Stimulated activated CD4-positive, alpha-beta T cell treated with anti-CD3 and anti-CD28 coated beads, Interleukin-12 subunit alpha, Interleukin-12 subunit beta, amount 100 ng/mL, for 24 hours (primary cell): Measurements from ENCODE around the gene MKLN1.

Experiments used
- DNase-seq, 2 experiments: peaks; one replicate each; pipeline ENCODE4 v3.0.0-alpha.2; 2020; ENCODE audit warnings: low read depth in 2 of 2

The MKLN1 gene

GRCh38 chr7:131354390-131354789 lies 26.7 kb downstream of the MKLN1 start:
- no peak for DNase-seq

DNA sequence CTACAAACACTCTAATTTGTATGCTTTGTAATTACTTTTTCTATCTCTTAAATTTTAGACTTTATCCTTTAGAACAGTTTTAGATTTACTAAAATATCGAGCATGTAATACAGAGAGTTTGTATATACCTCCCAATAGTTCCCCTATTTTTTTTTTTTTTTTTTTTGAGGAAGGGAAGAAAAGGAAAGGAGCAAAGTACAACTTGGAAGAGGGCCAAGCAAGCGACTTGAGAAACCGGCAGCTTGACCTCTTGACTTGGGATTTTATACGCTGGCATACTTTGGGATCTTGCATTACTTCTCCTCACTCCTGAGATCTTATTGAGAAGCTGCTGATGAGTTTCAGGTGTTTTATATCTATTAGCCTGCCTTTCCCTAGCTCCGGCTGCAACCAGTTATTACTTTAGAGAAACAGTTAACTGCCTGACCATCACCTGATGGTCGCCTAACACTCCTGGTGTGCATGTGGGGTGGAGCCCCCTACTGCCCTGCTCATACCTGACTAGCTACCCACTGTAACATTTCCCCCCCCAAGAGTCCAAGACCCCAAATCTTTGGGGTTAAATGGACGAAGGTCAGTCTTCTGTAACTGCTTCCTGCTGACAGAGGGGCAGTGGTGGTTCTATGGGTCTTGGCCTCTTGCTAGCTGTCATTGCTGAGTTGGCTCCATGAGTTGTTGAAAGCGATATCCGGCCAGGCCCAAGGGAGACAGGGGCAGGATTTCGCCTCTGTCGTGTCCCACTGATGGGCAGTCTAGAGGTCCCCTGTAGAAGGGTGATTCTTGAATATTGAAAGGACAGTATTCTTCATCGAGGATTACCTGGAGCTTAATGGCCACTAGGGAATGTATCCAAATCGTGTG lies 28.5 kb downstream of the MKLN1 start:
- no peak for DNase-seq

GRCh38 chr7:131357282-131357880 lies 29.7 kb downstream of the MKLN1 start:
- DNase-seq: no peak

DNA sequence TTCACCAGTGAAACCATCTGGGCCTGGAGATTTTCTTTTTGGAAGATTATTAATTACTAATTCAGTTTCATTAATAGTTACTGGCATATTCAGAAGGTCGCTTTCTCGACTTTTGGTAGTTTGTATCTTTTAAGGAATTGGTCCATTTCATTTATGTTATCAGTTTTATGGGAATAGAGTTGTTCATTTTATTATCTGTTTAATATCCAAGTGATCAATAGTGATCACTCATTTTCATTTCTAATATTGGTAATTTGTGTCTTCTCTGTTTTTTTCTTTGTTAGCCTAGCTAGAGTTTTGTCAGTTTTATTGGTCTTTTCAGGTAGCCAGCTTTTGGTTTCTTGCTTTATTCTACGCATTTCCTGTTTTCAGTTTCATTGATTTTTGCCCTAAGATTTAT lies 31.0 kb downstream of the MKLN1 start:
- DNase-seq: no peak

- no peak for DNase-seq
These were observed 31.6 kb downstream of the MKLN1 start for GRCh38 chr7:131359136-131359776.

GRCh38 chr7:131363719-131364118 lies 36.0 kb downstream of the MKLN1 start:
- DNase-seq: no peak

DNA sequence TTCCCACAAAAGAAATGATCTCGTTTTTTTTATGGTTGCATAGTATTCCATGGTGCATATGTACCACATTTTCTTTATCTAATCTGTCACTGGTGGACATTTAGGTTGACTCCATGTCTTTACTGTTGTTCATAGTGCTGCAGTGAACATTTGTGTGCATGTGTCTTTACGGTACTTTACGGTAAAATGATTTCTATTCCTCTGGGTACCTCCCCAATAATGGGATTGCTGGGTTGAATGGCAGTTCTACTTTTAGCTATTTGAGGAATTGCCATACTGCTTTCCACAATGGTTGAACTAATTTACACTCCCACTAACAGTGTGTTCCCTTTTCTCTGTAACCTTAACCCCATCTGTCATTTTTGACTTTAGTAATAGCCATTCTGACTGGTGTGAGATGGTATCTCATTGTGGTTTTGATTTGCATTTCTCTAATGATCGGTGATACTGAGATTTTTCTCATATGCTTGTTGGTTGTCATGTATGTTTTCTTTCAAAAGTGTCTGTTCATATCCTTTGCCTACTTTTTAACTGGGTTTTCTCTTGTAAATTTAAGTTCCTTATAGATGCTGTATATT lies 37.2 kb downstream of the MKLN1 start:
- DNase-seq: no peak

- no peak for DNase-seq
These were observed 38.2 kb downstream of the MKLN1 start for GRCh38 chr7:131365838-131366237.

- DNase-seq: no peak
These were observed 41.7 kb downstream of the MKLN1 start for GRCh38 chr7:131369354-131369753.

DNA sequence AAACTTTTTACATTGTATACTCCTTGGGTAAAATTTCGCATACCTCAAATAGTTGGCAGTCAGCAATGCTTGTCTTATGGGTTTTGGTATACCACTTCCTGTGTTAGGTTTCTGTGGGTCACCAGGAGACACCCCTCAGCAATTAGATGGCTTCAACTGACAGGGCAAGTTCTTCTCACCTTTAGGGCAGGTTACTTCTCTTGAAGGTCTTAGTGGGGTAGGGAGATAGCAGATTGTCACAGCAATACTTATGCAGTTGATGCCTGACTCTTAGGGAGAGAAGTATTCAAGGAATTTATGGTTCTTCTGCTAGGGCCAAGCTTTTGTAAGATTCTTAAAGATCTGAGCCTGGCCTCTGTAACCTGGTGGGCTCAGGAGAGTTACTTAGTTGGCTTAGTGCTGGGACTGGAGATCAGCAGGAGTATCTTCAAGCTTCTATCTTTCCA lies 42.9 kb downstream of the MKLN1 start:
- no peak for DNase-seq

GRCh38 chr7:131371411-131371810 lies 43.7 kb downstream of the MKLN1 start:
- DNase-seq: no peak

GRCh38 chr7:131372554-131372953 lies 44.9 kb downstream of the MKLN1 start:
- no peak for DNase-seq

DNA sequence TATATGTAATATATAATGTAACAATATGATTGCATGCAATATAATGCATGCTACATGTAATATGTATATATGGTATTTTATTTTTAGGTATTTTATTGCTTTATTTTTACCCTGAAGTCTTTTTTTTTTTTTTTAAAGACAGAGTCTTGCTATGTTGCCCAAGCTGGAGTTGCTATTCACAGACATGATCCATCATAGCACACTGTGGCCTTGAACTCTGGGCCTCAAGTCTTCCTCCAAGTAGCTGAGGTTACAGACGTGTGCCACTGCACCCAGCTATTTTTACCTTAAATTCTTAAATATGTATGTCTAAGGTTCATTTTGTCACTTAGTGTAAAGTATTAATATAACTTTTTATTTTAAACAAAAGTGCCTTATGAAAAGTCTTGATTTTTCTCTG lies 47.1 kb downstream of the MKLN1 start:
- no peak for DNase-seq

DNA sequence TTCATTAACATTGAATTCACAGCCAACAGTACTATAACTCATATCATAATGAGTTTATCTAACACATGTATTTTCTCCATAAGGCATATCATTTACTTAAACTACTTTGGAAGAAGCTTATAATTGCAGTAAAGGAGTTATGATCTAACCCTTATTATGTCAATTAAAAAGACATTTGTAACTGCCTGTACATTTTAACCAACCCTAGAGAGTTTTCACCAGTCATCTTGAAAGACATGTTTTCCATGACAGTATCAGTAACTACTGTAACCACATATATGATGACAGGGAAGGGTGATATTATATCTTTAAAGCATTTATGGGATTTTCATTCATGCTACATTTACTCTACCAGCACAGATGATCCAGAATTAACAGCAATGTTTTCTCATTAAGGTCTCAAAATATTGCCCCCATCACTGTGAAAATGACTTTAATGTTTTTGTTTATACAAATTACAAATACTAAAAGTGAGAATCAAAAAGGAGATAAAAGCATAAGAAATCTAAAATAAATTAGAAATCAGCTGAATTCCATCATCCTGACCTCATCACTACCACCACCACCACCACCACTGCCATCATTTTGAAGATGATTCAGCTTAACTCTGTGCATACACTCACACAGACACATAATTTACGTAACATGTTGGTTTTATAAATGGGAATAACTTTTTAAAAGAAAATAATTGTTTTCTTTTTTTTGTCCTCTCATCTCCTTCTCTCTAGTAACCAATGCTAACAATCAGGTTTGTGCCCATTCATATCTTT lies 53.6 kb downstream of the MKLN1 start:
- no peak for DNase-seq

DNA sequence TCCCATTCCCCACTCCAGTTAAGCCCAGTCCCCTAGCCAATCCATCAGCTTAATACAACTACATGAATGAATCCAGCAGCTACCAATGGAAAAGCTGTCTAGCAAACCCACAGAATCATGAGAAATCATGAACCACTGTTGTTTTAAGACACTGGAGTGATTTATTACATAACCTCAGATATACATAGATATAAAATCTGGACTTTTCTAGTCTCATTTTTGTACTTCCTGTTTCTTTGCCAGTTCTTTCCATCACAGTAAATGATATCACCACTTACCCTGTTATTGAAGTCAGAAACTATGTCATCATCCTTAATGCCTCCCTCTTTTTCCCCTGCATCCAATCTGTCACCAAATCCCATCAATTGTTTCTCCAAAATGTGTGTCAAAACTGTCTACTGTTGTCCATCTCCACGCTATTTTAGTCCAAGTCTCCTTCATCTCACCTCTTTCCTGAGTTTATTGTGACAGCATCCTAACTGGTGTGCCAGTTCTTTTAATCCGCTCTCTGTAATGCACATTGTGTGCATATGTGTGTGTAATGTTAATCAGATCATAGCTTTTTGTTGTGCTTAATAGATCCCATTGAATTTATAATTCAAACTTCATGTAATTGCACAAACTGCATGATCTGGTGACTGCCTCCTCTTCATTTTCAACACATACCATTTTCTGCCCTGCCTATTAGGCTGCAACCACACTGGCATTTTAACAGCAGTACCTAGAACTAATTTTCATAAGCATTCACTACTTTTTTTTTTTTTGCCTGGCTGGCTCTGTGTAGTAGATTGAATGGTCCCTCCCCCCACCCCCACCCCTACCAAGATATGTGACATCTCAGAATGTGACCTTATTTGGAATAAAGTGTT lies 56.0 kb downstream of the MKLN1 start:
- DNase-seq: no peak

DNA sequence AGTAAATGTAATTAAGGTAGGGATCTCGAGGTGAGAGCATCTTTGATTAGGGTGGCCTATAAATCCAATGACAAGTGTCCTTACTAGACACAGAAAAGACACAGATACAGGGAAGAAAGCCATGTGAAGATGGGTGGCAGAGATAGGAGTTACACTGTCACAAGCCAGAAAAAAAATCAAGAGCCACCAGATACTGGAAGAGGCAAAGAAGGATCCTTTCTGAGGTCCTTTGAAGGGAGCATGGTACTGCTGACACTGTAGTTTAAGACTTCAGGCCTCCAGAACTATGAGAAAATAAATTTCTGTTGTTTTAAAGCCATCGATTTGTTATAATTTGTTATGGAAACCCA lies 56.6 kb downstream of the MKLN1 start:
- no peak for DNase-seq

DNA sequence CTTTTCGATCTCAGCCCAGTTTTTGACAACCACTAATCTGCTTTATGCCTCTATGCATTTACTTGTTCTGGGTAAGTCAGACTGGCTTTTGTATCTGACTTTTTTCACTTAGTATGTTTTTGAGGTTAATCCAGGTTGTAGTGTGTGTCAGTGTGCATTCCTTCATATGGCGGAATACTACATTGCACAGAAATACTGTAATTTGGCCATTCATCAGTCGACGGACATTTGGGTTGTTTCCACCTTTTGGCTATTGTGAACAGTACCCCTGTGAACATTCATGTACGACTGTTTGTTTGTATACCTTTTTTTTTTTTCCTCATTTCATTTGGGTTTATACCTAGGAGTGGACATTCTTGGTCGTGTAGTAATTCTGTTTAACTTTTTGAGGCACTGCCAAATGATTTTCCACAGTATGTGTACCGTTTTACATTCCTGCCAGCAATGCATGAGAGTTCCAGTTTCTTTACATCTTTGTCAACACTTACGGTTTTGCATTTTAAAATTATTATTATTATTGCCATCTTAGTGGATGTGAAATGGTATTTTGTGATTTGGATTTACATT lies 57.4 kb downstream of the MKLN1 start:
- DNase-seq: no peak

- no peak for DNase-seq
These were observed 60.5 kb downstream of the MKLN1 start for GRCh38 chr7:131388126-131388525.

DNA sequence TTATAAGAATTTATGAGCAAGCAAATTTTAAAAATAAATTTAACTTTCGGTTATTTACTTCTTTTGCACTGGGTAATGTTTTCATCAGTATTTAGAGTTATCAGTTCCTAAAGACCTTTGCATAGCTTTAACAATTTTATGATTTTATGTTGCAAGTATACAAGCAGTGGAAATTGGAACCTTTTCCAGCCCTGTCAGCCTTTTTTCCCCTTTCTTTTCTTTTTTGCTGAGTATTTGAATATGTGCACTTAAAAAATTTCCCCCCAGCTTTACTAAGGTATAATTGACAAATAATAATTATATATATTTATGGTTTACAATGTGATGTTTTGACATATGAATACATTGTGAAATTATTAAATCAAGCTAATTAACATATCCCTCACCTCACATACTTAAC lies 62.6 kb downstream of the MKLN1 start:
- DNase-seq: no peak

- no peak for DNase-seq
These were observed 63.5 kb downstream of the MKLN1 start for GRCh38 chr7:131391145-131391544.
